ENCODE results near the gene MORC4.

Gene MORC4

GRCh38 chrX:106952538-106952937 is 47.5 kb downstream of the MORC4 start:
- no peak for DNase-seq

DNA sequence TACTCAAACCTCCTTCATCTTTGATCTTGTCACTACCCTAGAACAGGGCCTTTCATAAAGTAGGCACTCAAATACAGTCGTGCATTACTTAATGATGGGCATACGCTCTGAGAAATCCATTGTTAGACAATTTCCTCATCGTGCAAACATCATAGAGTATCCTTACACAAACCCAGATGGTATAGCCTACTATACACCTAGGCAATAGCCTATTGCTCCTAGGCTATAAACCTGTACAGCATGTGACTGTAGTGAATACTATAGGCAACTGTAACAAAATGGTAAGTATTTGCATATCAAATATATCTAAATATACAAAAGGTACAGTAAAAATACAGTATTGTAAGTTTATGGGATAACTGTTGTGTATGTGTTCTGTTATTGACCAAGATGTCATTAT is 47.9 kb downstream of the MORC4 start:
- peak; percentile 24 for DNase-seq

- no peak for DNase-seq
Observed at GRCh38 chrX:106951230-106951629, 48.8 kb downstream of the MORC4 start.

- no peak for DNase-seq
Observed at GRCh38 chrX:106950381-106950780, 49.6 kb downstream of the MORC4 start.

GRCh38 chrX:106949366-106949765 is 50.6 kb downstream of the MORC4 start:
- DNase-seq: no peak

- no peak for DNase-seq
Observed at GRCh38 chrX:106948641-106949040, 51.4 kb downstream of the MORC4 start.

DNA sequence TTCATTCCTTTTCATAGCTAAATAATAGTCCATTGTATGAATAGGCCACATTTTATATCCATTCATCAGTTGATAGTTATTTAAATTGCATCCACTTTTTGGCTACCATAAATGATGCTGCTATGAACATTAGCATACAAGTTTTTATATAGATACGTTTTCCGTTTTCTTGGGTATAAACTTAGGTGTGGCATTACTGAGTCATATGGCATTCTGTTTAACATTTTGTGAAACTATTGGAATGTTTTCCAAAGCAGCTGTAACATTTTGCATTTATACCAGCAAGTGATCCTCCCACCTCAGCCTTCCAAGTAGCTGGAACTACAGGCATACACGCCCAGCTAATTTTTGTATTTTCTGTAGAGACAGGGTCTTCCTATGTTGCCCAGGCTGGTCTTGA is 53.5 kb downstream of the MORC4 start:
- no peak for DNase-seq

- DNase-seq: no peak
Observed at GRCh38 chrX:106940068-106940467, 59.9 kb downstream of the MORC4 start.

GRCh38 chrX:106939566-106939965 is 60.4 kb downstream of the MORC4 start:
- no peak for DNase-seq

DNA sequence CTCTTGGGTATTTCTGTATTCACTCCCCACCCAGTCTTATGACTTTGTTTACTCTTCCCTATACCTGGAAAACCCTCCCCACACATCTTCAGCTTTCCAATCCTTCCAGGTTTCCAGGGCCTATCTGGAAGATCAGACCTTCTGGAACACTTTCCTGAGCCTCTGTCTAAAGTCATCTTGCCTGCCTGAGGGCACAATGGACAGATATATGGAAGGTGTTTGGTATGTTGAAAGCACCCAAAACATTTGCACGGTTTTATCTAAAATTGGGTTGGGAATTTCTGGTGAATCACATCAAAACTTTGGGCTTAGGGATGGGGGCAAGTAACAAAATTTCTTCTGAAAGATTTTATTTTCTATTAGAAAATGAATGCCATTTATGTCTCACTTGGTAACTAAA is 63.8 kb downstream of the MORC4 start:
- DNase-seq: no peak

GRCh38 chrX:106935175-106935574 is 64.8 kb downstream of the MORC4 start:
- no peak for DNase-seq

GRCh38 chrX:106933538-106933961 is 66.5 kb downstream of the MORC4 start:
- DNase-seq: no peak

DNA sequence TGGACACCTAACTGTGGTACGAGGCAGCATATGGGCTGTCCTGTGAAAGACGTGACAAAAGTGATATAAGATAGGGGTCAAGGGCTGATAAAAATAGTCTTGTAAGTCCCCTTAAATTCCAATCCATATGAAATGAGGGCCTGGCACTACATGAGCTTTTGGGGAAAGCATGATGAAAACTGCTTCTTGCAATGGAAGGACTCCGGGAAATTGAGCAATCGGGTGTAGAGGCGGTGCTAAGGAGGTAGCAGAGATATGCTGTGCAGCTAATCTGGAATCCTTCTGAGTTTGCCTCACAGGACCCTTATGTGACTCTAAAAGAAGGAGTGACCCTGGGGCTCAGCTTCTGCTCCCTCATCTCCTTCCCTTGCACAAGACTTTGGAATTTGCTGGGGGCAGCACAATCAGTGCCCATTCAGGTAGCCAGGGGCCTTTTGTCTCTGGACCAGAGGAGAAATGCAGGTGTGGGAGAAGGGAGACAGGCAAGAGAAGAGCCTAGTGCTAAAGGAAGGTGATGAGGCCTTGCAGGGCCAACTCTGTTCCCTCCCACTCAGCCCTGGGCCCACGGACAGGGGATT is 67.0 kb downstream of the MORC4 start:
- DNase-seq: no peak

- DNase-seq: no peak
Observed at GRCh38 chrX:106932492-106932923, 67.5 kb downstream of the MORC4 start.

GRCh38 chrX:106931831-106932491 is 68.1 kb downstream of the MORC4 start:
- no peak for DNase-seq

DNA sequence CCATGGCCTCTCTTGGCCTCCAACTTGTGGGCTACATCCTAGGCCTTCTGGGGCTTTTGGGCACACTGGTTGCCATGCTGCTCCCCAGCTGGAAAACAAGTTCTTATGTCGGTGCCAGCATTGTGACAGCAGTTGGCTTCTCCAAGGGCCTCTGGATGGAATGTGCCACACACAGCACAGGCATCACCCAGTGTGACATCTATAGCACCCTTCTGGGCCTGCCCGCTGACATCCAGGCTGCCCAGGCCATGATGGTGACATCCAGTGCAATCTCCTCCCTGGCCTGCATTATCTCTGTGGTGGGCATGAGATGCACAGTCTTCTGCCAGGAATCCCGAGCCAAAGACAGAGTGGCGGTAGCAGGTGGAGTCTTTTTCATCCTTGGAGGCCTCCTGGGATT is 71.8 kb downstream of the MORC4 start:
- no peak for DNase-seq

- no peak for DNase-seq
Observed at GRCh38 chrX:106927700-106928099, 72.3 kb downstream of the MORC4 start.

DNA sequence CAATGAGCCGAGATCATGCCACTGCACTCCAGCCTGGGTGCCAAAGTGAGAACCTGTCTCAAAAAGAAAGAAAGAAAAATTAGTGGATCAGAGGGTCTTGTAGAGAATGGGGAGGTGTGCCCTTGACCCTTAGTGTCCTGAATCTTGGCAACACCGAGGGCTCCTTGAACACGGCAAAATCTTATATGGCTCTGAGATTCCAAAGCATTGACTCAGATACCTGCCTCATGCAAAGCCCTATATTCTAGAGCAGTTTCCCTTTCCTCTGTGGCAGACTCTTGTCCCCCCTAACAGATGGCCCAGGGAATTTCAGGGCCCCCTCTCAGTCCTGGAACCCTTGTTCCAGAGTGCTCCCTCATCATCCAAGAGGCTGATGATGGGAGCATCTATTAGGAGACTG is 73.0 kb downstream of the MORC4 start:
- DNase-seq: no peak

GRCh38 chrX:106921637-106922036 is 78.4 kb downstream of the MORC4 start:
- no peak for DNase-seq

- DNase-seq: no peak
Observed at GRCh38 chrX:106919932-106920452, 80.0 kb downstream of the MORC4 start, which contains the start of gene CLDN2. Gene CLDN2 (plus strand): TSS chrX:106920402. CDS start chrX:106928229, 7,827 bp downstream.

GRCh38 chrX:106917830-106918500 is 82.0 kb downstream of the MORC4 start:
- DNase-seq: no peak

DNA sequence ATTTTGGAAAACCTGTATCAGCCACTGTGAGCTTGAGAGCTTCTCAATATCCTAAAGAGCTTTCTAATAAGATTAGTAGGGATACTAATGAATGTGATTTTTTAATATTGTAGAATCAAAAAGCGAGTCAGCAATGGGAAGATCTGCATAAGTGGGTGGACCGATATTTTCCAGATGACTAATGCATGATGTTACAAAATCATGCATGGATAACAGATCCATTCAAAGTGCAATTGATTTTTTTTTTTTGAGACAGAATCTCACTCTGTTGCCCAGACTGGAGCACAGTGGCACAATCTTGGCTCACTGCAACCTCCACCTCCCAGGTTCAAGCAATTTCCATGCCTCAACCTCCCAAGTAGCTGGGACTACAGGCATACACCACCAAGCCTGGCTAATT is 87.1 kb downstream of the MORC4 start:
- no peak for DNase-seq

GRCh38 chrX:106906361-106906760 is 93.7 kb downstream of the MORC4 start:
- DNase-seq: no peak

DNA sequence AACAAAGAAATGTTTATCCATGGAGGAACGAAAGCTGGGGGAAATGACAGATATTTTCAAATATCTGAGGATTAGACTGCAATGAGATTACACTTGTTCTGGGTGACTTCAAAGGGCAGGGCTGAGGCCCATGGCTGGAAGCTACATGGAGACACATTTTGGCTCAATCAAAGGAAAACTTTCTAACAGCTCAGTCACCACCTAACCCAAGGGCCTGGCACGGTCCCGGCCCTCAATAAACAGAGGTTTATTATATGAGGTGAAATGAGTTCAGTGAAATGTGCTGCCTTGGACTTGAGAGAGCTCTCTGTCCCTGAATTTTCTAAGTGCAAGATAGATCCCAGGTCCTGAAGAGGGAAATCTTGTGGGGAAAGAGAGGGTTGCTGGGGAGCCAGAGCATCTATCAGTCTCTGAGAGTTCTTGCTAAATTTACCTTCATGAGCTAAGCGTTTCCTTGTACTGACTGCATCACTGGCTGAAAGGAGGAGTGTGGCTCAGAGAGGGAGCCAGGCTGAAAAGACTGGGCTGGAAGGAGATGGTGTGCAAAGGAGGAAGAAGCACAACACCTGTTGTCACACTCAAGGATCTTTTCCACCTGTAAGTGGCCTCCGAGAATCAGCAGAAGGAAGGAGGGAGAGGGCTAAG is 94.8 kb downstream of the MORC4 start:
- DNase-seq: no peak
